Measurements from ENCODE around the gene CLIC4. TPM values are rescaled to one million over a fixed set of nuclear protein-coding genes. Genes with fewer than 3 reads are reported as not detected.
"Not testable (repeated sequence)": the region's sequence is repeated elsewhere in the genome, so short reads cannot be mapped to it uniquely, and the experiment has no call there.

The CLIC4 gene
- total RNA-seq = 10 to 100 TPM; 58.1 to 78.8 TPM

GRCh38 chr1:24744911-24745710 lies at the start of gene CLIC4:
Gene CLIC4 (plus strand): TSS chr1:24745447. CDS start chr1:24745554, 107 bp downstream.
- H3K9me3 ChIP-seq = no peaks in the 10 kb centered on the region
- WGBS, 2 donors = 0% methylated on average over 10 to 72 of the region's 80 CpGs
- no peaks in the 10 kb centered on the region for H3K36me3 ChIP-seq (replicated peaks in 1 of 2; ENCODE audit: insufficient read depth in 1 of 2, low read depth in 2 of 2)
- H3K4me1 ChIP-seq = peaks cover 13% of the 10 kb centered on the region
- intact Hi-C loops (cut with DNase I) = no loop called here
- peak within 1 kb of the TSS; percentile 28 to 74 for H3K4me3 ChIP-seq
- peak within 1 kb of the TSS; percentile 83 to 96 (median 94) for H3K27ac ChIP-seq
- DNase-seq = peak; percentile 100
- peak; percentile 97 to 98 (median 97) for TF ChIP-seq POLR2A (IDR thresholded peaks at IDR 0.05)
- peak in 5 of 7 experiments; percentile 8 to 58 (median 51) for TF ChIP-seq CTCF (IDR thresholded peaks at IDR 0.05)
- ATAC-seq = peak; percentile 94
- H3K27me3 ChIP-seq = no peaks in the 10 kb centered on the region

GRCh38 chr1:24696041-24696755 lies 49.0 kb upstream of the CLIC4 start:
- H3K9me3 ChIP-seq = no peaks in the 10 kb centered on the region
- H3K27me3 ChIP-seq = no peaks in the 10 kb centered on the region
- TF ChIP-seq POLR2A (IDR thresholded peaks at IDR 0.05) (no peak), CTCF (IDR thresholded peaks at IDR 0.05) (no peak)
- WGBS, 2 donors = 75 to 80% methylated on average over 4 to 5 of the region's 5 CpGs
- no peaks in the 10 kb centered on the region for H3K4me1 ChIP-seq
- intact Hi-C loops (cut with DNase I) = no loop called here
- no peak for DNase-seq
- no peak overlapping the region for H3K27ac ChIP-seq
- H3K36me3 ChIP-seq (replicated peaks in 1 of 2; ENCODE audit: insufficient read depth in 1 of 2, low read depth in 2 of 2) = no peaks in the 10 kb centered on the region
- ATAC-seq = no peak
- no peak overlapping the region for H3K4me3 ChIP-seq

- no peak for ATAC-seq
- WGBS, 2 donors = 82 to 89% methylated on average over 15 of the region's 15 CpGs
- Histone ChIP-seq H3K27ac (no peak overlapping the region), H3K27me3 (no peaks in the 10 kb centered on the region), H3K36me3 (replicated peaks in 1 of 2; ENCODE audit: insufficient read depth in 1 of 2, low read depth in 2 of 2) (no peaks in the 10 kb centered on the region), H3K9me3 (no peaks in the 10 kb centered on the region), H3K4me3 (no peak overlapping the region), H3K4me1 (no peaks in the 10 kb centered on the region)
- no peak for DNase-seq
- TF ChIP-seq CTCF (IDR thresholded peaks at IDR 0.05) = no peak
- no peak for TF ChIP-seq POLR2A (IDR thresholded peaks at IDR 0.05)
- intact Hi-C loops (cut with DNase I) = no loop called here
These were observed 48.4 kb upstream of the CLIC4 start for GRCh38 chr1:24696756-24697330.

DNA sequence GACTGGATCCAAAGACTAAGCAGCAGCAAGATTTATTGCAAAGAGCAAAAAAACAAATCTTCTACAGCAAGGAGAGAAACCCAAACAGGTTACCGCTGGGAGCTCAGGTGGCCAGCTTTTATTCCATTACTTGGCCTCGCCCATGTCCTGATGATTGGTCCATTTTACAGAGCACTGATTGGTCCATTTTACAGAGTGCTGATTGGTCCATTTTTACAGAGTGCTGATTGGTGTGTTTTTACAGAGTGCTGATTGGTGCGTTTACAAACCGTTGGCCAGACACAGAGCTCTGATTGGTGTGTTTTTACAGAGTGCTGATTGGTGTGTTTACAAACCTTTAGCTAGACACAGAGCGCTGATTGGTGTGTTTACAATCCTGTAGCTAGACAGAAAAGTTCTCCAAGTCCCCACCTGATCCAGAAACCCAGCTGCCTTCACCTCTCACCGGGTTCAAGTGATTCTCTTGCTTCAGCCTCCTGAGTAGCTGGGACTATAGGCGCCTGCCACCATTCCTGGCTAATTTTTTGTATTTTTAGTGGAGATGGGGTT lies 47.7 kb upstream of the CLIC4 start:
- H3K9me3 ChIP-seq; intact Hi-C loops (cut with DNase I); H3K27ac ChIP-seq; H3K4me3 ChIP-seq; DNase-seq; H3K27me3 ChIP-seq; H3K4me1 ChIP-seq; H3K36me3 ChIP-seq (replicated peaks in 1 of 2; ENCODE audit: insufficient read depth in 1 of 2, low read depth in 2 of 2); ATAC-seq: not testable (repeated sequence)
- WGBS, 2 donors = 85 to 98% methylated on average over 6 to 7 of the region's 7 CpGs

GRCh38 chr1:24698326-24698725 lies 46.9 kb upstream of the CLIC4 start:
- intact Hi-C loops (cut with DNase I); ATAC-seq: not testable (repeated sequence)
- 78 to 84% methylated on average over 8 of the region's 8 CpGs for WGBS, 2 donors

More at GRCh38 chr1:24698326-24698725, 46.9 kb upstream of the CLIC4 start:
- H3K9me3 ChIP-seq; H3K4me1 ChIP-seq; H3K27me3 ChIP-seq; H3K36me3 ChIP-seq (replicated peaks in 1 of 2; ENCODE audit: insufficient read depth in 1 of 2, low read depth in 2 of 2); H3K4me3 ChIP-seq; H3K27ac ChIP-seq; DNase-seq: not testable (repeated sequence)
